GM23248 (cell line): Measurements from ENCODE around the gene GAB2.

Source experiments
- EZH2 ChIP-seq: fragments of 200-600 bp; sonication (generic); IDR thresholded peaks from 2 replicates; pipeline ENCODE4 v1.6.1; 2018; ENCODE audit warnings: antibody characterized with exemption, mild to moderate bottlenecking; ENCODE audit not compliant: insufficient read depth, poor library complexity, severe bottlenecking
- EZH2phosphoT487 ChIP-seq: fragments of 200-600 bp; sonication (generic); IDR thresholded peaks from 2 replicates; pipeline ENCODE4 v1.6.1; 2018; ENCODE audit warnings: antibody characterized with exemption, moderate library complexity, mild to moderate bottlenecking, low read depth; ENCODE audit not compliant: insufficient read depth

GRCh38 chr11:78230161-78230877 is 187.3 kb downstream of the GAB2 start:
- TF ChIP-seq EZH2 (no peak), EZH2phosphoT487 (no peak)
